SJCRH30 (cell line): ENCODE results near the gene NFIB. TPM values are rescaled to one million over a fixed set of nuclear protein-coding genes. Genes with fewer than 3 reads are reported as not detected.
A peak's percentile ranks its signal among the peaks of the same experiment; 100 is the strongest.

ENCODE experiments used
- DNase-seq, 2 experiments: peaks; one replicate each; pipeline ENCODE4 v3.0.0-alpha.2; 2015 to 2020
- H3K27ac ChIP-seq: fragments of 250-450 bp; sonication (Bioruptor Pico); 2 replicates; pipeline ENCODE4 v1.5.1; 2020; ENCODE audit warnings: mild to moderate bottlenecking, moderate library complexity
- H3K27me3 ChIP-seq: fragments of 250-450 bp; sonication (Bioruptor Pico); 2 replicates; pipeline ENCODE4 v1.5.1; 2020; ENCODE audit warnings: mild to moderate bottlenecking, moderate library complexity
- H3K36me3 ChIP-seq: fragments of 250-450 bp; sonication (Bioruptor Pico); 2 replicates; pipeline ENCODE4 v1.5.1; 2020; ENCODE audit warnings: mild to moderate bottlenecking, moderate library complexity
- H3K4me1 ChIP-seq: fragments of 250-450 bp; sonication (Bioruptor Pico); 2 replicates; pipeline ENCODE4 v1.5.1; 2020; ENCODE audit warnings: mild to moderate bottlenecking, moderate library complexity
- H3K4me3 ChIP-seq: fragments of 250-450 bp; sonication (Bioruptor Pico); 2 replicates; pipeline ENCODE4 v1.5.1; 2020; ENCODE audit warnings: mild to moderate bottlenecking, moderate library complexity
- H3K9me3 ChIP-seq: fragments of 250-450 bp; sonication (Bioruptor Pico); replicated peaks from 2 replicates; pipeline ENCODE4 v1.5.1; 2020; ENCODE audit warnings: mild to moderate bottlenecking, moderate library complexity
- total RNA-seq: library from RNA; depleted of rRNA; stranded (reverse); fragments of >200 nt; shearing (Covaris generic); gene quantifications from 2 replicates; pipeline ENCODE4 v1.2.3, GENCODE V29; 2014; rRNA removed

Gene NFIB
- total RNA-seq = 44.7 and 48.1 TPM in 2 replicates

- peak; percentile 82 for DNase-seq
- Histone ChIP-seq H3K4me1 (peaks cover 23% of the 10 kb centered on the region), H3K4me3 (peak within 1 kb of the TSS; percentile 79), H3K27me3 (no peaks in the 10 kb centered on the region), H3K36me3 (no peaks in the 10 kb centered on the region), H3K27ac (peak within 1 kb of the TSS; percentile 96), H3K9me3 (no peaks in the 10 kb centered on the region)
Observed at GRCh38 chr9:14313951-14314423, at the start of gene NFIB. Gene NFIB (minus strand): TSS chr9:14314141. CDS start chr9:14313511, 630 bp downstream.

DNA sequence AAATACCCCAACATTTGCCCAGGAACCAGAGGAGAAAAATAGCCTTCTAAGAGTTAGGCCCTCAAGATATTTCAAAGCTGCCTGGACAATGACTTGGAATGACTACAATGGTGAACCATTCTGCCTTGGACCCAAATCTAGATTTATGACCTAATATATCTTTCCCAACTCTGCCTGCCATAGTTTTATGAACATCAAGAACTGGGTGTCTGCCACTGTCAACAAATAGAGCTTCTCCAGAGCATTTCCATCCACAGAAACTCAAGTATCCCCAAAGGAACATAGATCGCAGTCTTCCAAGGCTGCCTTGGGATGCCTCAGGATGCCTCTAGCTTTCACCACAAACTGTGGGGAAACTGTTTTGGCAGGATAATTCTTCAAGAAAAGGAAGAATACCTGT is 48.2 kb upstream of the NFIB start:
- no peaks in the 10 kb centered on the region for H3K9me3 ChIP-seq
- H3K27ac ChIP-seq = no peak overlapping the region
- H3K4me1 ChIP-seq = no peaks in the 10 kb centered on the region; the same call in 1 of the 2 replicates
- no peak for DNase-seq
- H3K36me3 ChIP-seq = no peaks in the 10 kb centered on the region
- no peak overlapping the region for H3K4me3 ChIP-seq
- H3K27me3 ChIP-seq = no peaks in the 10 kb centered on the region

DNA sequence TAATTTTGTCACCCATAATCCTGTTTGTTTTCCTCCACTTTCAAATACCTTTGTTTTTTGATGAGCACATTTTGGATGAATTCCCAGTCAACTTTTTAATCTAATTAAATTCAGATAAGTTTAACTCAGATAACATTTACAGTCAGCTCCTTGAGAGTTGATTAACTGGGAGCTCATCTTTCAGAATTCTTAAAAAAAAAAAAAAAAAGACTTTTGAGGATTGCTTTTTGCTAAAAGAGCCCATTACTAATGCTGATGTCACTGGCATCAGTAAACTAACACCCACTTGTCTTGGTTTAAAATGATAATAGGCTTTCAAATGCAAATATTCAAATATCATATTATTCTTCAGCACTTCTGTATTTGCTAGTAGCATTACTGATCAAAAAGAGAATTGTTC is 47.1 kb upstream of the NFIB start:
- DNase-seq = no peak
- Histone ChIP-seq H3K36me3 (no peaks in the 10 kb centered on the region), H3K4me3 (no peak overlapping the region), H3K27me3 (no peaks in the 10 kb centered on the region), H3K9me3 (no peaks in the 10 kb centered on the region), H3K4me1 (no peaks in the 10 kb centered on the region; the same call in 1 of the 2 replicates), H3K27ac (no peak overlapping the region)

- no peaks in the 10 kb centered on the region for H3K36me3 ChIP-seq
- no peak for DNase-seq
- no peaks in the 10 kb centered on the region for H3K9me3 ChIP-seq
- no peaks in the 10 kb centered on the region for H3K27me3 ChIP-seq
- no peak overlapping the region for H3K4me3 ChIP-seq
- no peak overlapping the region for H3K27ac ChIP-seq
- H3K4me1 ChIP-seq = no peaks in the 10 kb centered on the region; the same call in 1 of the 2 replicates
Observed at GRCh38 chr9:14358523-14358922, 44.6 kb upstream of the NFIB start.

- H3K27ac ChIP-seq = no peak overlapping the region
- H3K4me1 ChIP-seq = no peaks in the 10 kb centered on the region; the same call in 1 of the 2 replicates
- H3K36me3 ChIP-seq = no peaks in the 10 kb centered on the region
- DNase-seq = no peak
- H3K27me3 ChIP-seq = no peaks in the 10 kb centered on the region
- no peaks in the 10 kb centered on the region for H3K9me3 ChIP-seq
- H3K4me3 ChIP-seq = no peak overlapping the region
Observed at GRCh38 chr9:14356351-14357265, 42.7 kb upstream of the NFIB start.

DNA sequence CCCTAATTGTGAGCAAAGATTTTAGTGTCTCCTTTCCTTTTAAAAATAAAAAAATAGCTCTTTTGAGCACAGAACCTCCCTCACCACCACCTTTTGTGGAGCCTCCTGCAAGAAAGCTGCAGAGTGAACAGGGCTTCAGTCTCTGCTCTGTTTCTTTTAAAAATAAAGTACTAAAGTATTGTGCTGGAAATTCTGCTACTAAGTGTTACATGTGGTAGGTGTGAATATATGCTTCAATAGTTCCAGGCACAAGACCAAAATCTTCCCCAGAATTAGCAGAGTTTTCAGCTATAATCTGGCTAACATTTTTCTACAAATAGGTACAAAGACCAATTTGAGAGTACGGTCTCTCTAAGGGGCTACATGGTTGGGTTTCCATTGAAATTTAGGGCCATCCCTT is 40.3 kb upstream of the NFIB start:
- H3K4me1 ChIP-seq = no peaks in the 10 kb centered on the region; the same call in 1 of the 2 replicates
- no peaks in the 10 kb centered on the region for H3K9me3 ChIP-seq
- no peak overlapping the region for H3K27ac ChIP-seq
- no peaks in the 10 kb centered on the region for H3K36me3 ChIP-seq
- DNase-seq = no peak
- no peak overlapping the region for H3K4me3 ChIP-seq
- no peaks in the 10 kb centered on the region for H3K27me3 ChIP-seq

DNA sequence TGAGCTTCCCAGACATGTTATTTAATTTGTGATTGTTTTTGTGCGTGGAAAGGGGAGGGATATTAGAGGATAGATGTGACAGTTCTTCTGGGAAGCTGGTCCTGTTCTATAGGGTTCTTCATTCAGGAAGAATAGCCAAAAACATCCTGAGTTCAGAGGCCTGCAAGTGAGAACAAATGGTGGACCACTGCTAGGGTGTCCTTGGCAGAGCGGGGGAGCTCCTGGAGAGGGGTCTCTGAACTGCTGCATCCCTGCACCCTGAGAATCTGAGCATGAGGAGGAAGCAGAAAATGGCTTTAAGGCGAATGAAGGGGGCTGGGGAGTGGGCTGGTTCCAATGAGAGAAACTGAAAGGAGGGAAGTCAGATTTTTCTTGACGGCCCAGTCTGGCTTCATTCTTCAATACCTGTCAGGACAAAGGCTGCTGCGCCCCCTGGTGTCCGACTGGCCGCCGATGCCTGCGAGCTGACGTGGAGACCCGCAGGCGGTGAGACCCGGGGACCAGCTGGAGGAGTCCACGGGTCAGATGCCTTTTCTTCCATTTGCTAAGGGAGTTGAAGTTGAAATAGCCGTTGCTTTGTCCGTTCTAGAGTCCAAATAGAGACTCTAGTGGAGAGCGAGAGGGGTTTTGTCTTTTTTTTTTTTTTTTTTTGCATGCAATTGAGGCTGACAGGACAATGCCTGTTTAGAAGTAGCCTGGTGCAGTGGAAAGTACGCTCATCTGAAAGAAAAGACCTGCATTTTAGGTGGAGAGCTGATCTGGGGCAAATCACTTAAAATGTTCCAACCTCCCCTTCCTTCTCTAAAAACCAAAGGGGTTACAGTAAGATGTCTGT is 39.5 kb upstream of the NFIB start:
- Histone ChIP-seq H3K4me1 (no peaks in the 10 kb centered on the region), H3K27ac (no peak overlapping the region), H3K36me3 (no peaks in the 10 kb centered on the region), H3K4me3 (no peak overlapping the region), H3K9me3 (no peaks in the 10 kb centered on the region), H3K27me3 (no peaks in the 10 kb centered on the region)
- DNase-seq = peak; percentile 89 to 91

- H3K27ac ChIP-seq = no peak overlapping the region
- H3K9me3 ChIP-seq = no peaks in the 10 kb centered on the region
- H3K36me3 ChIP-seq = no peaks in the 10 kb centered on the region
- H3K4me3 ChIP-seq = no peak overlapping the region
- no peaks in the 10 kb centered on the region for H3K27me3 ChIP-seq
- no peaks in the 10 kb centered on the region for H3K4me1 ChIP-seq
- DNase-seq = peak in 1 of 2 experiments; percentile 7
Observed at GRCh38 chr9:14352503-14352902, 38.6 kb upstream of the NFIB start.

DNA sequence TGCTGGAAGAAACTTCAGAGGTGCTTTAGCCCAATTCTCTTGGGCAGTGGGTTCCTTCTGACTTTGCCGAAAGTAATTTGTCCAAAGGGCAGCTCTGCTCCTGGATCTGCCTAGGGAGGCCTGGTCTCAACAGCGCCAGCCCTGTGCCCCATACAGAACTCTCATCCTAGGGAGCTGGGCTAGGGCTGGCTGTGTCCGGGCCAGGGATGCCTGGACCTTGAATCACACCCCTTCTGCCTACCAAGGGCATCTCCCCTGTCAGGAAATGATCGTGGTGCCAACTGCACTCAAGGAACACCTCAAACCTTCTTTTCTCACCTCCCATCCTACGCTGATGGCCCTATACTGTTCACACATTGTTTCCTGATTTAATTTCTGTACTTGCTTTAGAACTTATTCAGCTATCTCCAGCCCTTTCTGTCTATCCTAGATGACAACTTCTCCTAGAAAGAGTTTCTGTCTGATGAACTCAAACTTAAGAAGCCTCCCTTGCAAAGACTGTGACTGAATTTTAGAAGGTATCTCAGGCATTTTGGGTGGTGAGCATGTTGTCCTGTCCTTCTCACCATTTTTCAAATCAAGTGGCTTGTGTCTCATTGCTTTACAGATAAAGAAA is 37.4 kb upstream of the NFIB start:
- no peak overlapping the region for H3K27ac ChIP-seq
- DNase-seq = no peak
- no peaks in the 10 kb centered on the region for H3K36me3 ChIP-seq
- H3K4me1 ChIP-seq = no peaks in the 10 kb centered on the region
- H3K9me3 ChIP-seq = no peaks in the 10 kb centered on the region
- H3K4me3 ChIP-seq = no peak overlapping the region
- no peaks in the 10 kb centered on the region for H3K27me3 ChIP-seq

GRCh38 chr9:14350754-14351153 is 36.8 kb upstream of the NFIB start:
- Histone ChIP-seq H3K27me3 (no peaks in the 10 kb centered on the region), H3K36me3 (no peaks in the 10 kb centered on the region), H3K4me3 (no peak overlapping the region), H3K9me3 (no peaks in the 10 kb centered on the region), H3K4me1 (no peaks in the 10 kb centered on the region), H3K27ac (no peak overlapping the region)
- no peak for DNase-seq

DNA sequence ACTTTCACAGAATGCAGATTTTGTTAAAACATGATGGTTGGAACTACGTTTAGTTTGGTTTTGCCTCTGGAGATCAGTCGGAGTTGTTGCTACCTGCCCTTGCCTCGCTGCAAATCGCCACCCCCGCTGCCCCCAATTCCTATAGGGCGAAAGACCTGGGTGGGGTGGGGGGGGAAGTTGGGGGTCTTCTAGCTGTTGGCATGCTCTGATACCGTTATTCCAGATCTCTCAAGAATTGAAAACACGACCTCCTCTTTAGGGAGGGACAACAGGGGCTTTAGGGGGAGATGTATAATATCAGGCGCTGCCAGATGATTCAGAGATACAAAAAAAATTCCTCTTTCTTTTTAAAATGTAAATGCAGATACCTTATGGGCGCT is 36.4 kb upstream of the NFIB start:
- H3K27me3 ChIP-seq = no peaks in the 10 kb centered on the region
- no peak overlapping the region for H3K4me3 ChIP-seq
- H3K9me3 ChIP-seq = no peaks in the 10 kb centered on the region
- no peaks in the 10 kb centered on the region for H3K36me3 ChIP-seq
- DNase-seq = no peak
- no peak overlapping the region for H3K27ac ChIP-seq
- no peaks in the 10 kb centered on the region for H3K4me1 ChIP-seq

DNA sequence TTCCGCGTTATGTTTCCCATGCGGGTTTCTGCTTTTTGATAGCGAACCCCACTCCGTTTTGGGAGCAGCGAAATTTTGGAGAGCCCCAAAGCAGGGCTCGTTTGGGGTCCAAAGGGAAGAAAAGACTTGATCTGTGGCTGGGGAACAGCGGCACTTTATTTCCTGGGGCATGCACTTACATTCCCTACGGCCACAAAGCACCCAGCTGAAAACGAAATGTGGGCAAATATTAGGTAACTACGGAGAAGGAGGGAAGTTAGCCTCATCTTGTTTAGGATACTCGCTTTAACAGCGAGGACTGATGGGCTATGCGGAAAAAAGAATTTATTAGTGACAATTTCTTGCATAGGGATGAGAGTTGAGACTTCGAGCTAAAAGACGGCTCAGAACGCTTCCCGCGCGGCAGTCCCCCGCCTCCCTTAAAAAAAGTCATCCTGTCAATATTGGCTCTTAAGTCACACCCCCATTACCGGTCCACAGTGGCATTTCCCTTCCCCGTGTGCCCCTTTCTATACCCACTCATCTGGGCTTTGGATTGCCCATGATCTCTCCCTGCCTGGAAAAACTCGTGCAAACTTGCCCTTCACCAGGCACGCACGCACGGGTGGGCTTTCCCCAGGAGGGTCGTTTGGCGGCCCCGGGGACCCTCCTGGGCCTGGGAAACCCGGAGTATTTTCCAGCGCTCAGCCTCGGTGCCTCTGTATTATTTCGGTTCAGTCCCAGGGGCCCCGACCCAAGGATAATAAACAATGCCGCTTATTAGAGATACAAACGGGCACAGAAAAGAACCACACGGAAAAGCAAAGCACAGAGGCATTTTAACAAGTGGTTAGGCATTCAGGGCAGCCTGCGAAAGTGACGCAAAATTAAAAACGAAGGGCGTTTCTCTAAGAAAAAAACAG is 35.8 kb upstream of the NFIB start:
- no peaks in the 10 kb centered on the region for H3K36me3 ChIP-seq
- no peaks in the 10 kb centered on the region for H3K9me3 ChIP-seq
- no peak for DNase-seq
- H3K4me1 ChIP-seq = no peaks in the 10 kb centered on the region
- no peak overlapping the region for H3K27ac ChIP-seq
- H3K27me3 ChIP-seq = no peaks in the 10 kb centered on the region
- no peak overlapping the region for H3K4me3 ChIP-seq

- Histone ChIP-seq H3K36me3 (no peaks in the 10 kb centered on the region), H3K27ac (no peak overlapping the region), H3K9me3 (no peaks in the 10 kb centered on the region), H3K27me3 (no peaks in the 10 kb centered on the region), H3K4me1 (no peaks in the 10 kb centered on the region), H3K4me3 (no peak overlapping the region)
- DNase-seq = no peak
Observed at GRCh38 chr9:14349146-14349446, 35.2 kb upstream of the NFIB start.
